ENCODE measurements around the gene IL15RA.

- no peak for TF ChIP-seq POLR2A (IDR thresholded peaks at IDR 0.05)
- no peak for TF ChIP-seq CTCF (IDR thresholded peaks at IDR 0.05)
- no peak for TF ChIP-seq EP300 (IDR thresholded peaks at IDR 0.05)
These were observed 45.3 kb upstream of the IL15RA start for GRCh38 chr10:6022660-6023059.
